ENCODE data around the gene FBXL7.

GRCh38 chr5:15571618-15572017, 71.6 kb downstream of the FBXL7 start:
- no peak for TF ChIP-seq CTCF (IDR thresholded peaks at IDR 0.05; ENCODE audit: insufficient read depth, low read length, poor library complexity, severe bottlenecking)
- no peak for TF ChIP-seq EZH2phosphoT487 (conservative IDR thresholded peaks at IDR 0.05; ENCODE audit: low read length)
